HepG2 (cell line): Measurements from ENCODE around the gene CNTD1. TPM values are rescaled to one million over a fixed set of nuclear protein-coding genes. Genes with fewer than 3 reads are reported as not detected.

Experiments used
- microRNA-seq: library from miRNA; unstranded; fragments of <30 nt; microRNA quantifications from one replicate; pipeline ENCODE4, GENCODE V29; 2020
- polyA plus RNA-seq, 8 experiments: library from polyadenylated mRNA; depleted of rRNA in 3 of 8; stranded (reverse) in 7 of 8; unstranded in 1 of 8; fragments of >200 nt; fragmentation: Illumina TruSeq in 4 of 8; extraction: Trizol in 4 of 8; gene quantifications; 2 replicates each; pipeline versions ENCODE4 v1.2.1 to v1.2.3, GENCODE V29; 2011 to 2016; ENCODE audit warnings: low read depth in 4 of 8, missing spikeins in 1 of 8, mixed read lengths in 1 of 8; ENCODE audit not compliant: insufficient read depth in 1 of 8
- small RNA-seq, 3 experiments: library from RNA; depleted of rRNA; stranded (forward); fragments of <200 nt; gene quantifications; one replicate each; pipeline ENCODE3, GENCODE V24; 2012; ENCODE audit warnings: low read depth in 2 of 3, low replicate concordance in 1 of 3; ENCODE audit not compliant: insufficient read length in 3 of 3, insufficient read depth in 2 of 3
- total RNA-seq, 5 experiments: library from RNA; depleted of rRNA; stranded (reverse); fragments of >200 nt; fragmentation: Illumina TruSeq; extraction: Trizol; gene quantifications; 2 replicates each; pipeline ENCODE4 v1.2.3, GENCODE V29; 2016; ENCODE audit warnings: low read depth in 1 of 5

The CNTD1 gene
- total and polyA plus RNA-seq, 2 of the 13 experiments (the other 11 are each of a cell fraction or from before 2014, with no cell fraction given) = 0.11 to 0.15 TPM

Small RNA genes lying within 50 kb of the gene (microRNA-seq; reads per million reads assigned to microRNA genes)
- gene MIR6781 = 1.4 reads per million

Small RNA genes lying within 50 kb of the gene (small RNA-seq; reads per million reads assigned to genes)
- gene HMGN2P15 (0 reads per million in 3 experiments), gene MIR6781 (0 reads per million in 3 experiments)

Other genes with a start within 250 kb of the CNTD1 start
- 0.77 and 0.93 TPM in 2 replicates for gene HSD17B1, start 245.9 kb upstream of the CNTD1 start, total RNA-seq (2016; rRNA removed; fragmentation: Illumina TruSeq; extraction: Trizol)
- gene HSD17B1, start 245.9 kb upstream of the CNTD1 start, polyA plus RNA-seq (2011; rRNA removed) = 0.34 and 0.54 TPM in 2 replicates
- 90.7 and 115 TPM in 2 replicates for gene COASY, start 236.7 kb upstream of the CNTD1 start, total RNA-seq (2016; rRNA removed; fragmentation: Illumina TruSeq; extraction: Trizol)
- 125 and 158 TPM in 2 replicates for gene COASY, start 236.7 kb upstream of the CNTD1 start, polyA plus RNA-seq (2011; rRNA removed)
- 38.9 and 40.2 TPM in 2 replicates for gene MLX, start 231.8 kb upstream of the CNTD1 start, total RNA-seq (2016; rRNA removed; fragmentation: Illumina TruSeq; extraction: Trizol)
- 74.4 and 85.4 TPM in 2 replicates for gene MLX, start 231.8 kb upstream of the CNTD1 start, polyA plus RNA-seq (2011; rRNA removed)
- 20.1 and 22.4 TPM in 2 replicates for gene PSMC3IP, start 221.1 kb upstream of the CNTD1 start, total RNA-seq (2016; rRNA removed; fragmentation: Illumina TruSeq; extraction: Trizol)
- gene PSMC3IP, start 221.1 kb upstream of the CNTD1 start, polyA plus RNA-seq (2011; rRNA removed) = 5.5 and 6.5 TPM in 2 replicates
- 38.2 and 55.8 TPM in 2 replicates for gene RETREG3, start 189.5 kb upstream of the CNTD1 start, total RNA-seq (2016; rRNA removed; fragmentation: Illumina TruSeq; extraction: Trizol)
- gene RETREG3, start 189.5 kb upstream of the CNTD1 start, polyA plus RNA-seq (2011; rRNA removed) = 47.0 and 50.4 TPM in 2 replicates
- gene TUBG1, start 189.2 kb upstream of the CNTD1 start, total RNA-seq (2016; rRNA removed; fragmentation: Illumina TruSeq; extraction: Trizol) = 137 TPM in 2 replicates
- 74.1 and 89.3 TPM in 2 replicates for gene TUBG1, start 189.2 kb upstream of the CNTD1 start, polyA plus RNA-seq (2011; rRNA removed)
- 6.6 and 16.0 TPM in 2 replicates for gene TUBG2, start 139.6 kb upstream of the CNTD1 start, total RNA-seq (2016; rRNA removed; fragmentation: Illumina TruSeq; extraction: Trizol)
- gene TUBG2, start 139.6 kb upstream of the CNTD1 start, polyA plus RNA-seq (2011; rRNA removed) = 42.3 and 48.3 TPM in 2 replicates
- gene PLEKHH3, start 121.9 kb upstream of the CNTD1 start, total RNA-seq (2016; rRNA removed; fragmentation: Illumina TruSeq; extraction: Trizol) = 9.3 and 19.9 TPM in 2 replicates
- gene PLEKHH3, start 121.9 kb upstream of the CNTD1 start, polyA plus RNA-seq (2011; rRNA removed) = 6.0 and 7.5 TPM in 2 replicates
- 0.20 and 0.29 TPM in 2 replicates for gene CCR10, start 117.0 kb upstream of the CNTD1 start, total RNA-seq (2016; rRNA removed; fragmentation: Illumina TruSeq; extraction: Trizol)
- 0.54 and 0.63 TPM in 2 replicates for gene CCR10, start 117.0 kb upstream of the CNTD1 start, polyA plus RNA-seq (2011; rRNA removed)
- 1.2 and 4.5 TPM in 2 replicates for gene CNTNAP1, start 116.3 kb upstream of the CNTD1 start, total RNA-seq (2016; rRNA removed; fragmentation: Illumina TruSeq; extraction: Trizol)
- 7.7 and 10.7 TPM in 2 replicates for gene CNTNAP1, start 116.3 kb upstream of the CNTD1 start, polyA plus RNA-seq (2011; rRNA removed)
- gene EZH1, start 53.8 kb upstream of the CNTD1 start, total RNA-seq (2016; rRNA removed; fragmentation: Illumina TruSeq; extraction: Trizol) = 6.0 and 11.6 TPM in 2 replicates
- 24.0 and 24.2 TPM in 2 replicates for gene EZH1, start 53.8 kb upstream of the CNTD1 start, polyA plus RNA-seq (2011; rRNA removed)
- gene RAMP2, start 37.6 kb upstream of the CNTD1 start, total RNA-seq (2016; rRNA removed; fragmentation: Illumina TruSeq; extraction: Trizol) = 0.74 and 1.4 TPM in 2 replicates
- gene RAMP2, start 37.6 kb upstream of the CNTD1 start, polyA plus RNA-seq (2011; rRNA removed) = 5.2 and 7.1 TPM in 2 replicates
- 148 and 161 TPM in 2 replicates for gene VPS25, start 25.4 kb upstream of the CNTD1 start, total RNA-seq (2016; rRNA removed; fragmentation: Illumina TruSeq; extraction: Trizol)
- gene VPS25, start 25.4 kb upstream of the CNTD1 start, polyA plus RNA-seq (2011; rRNA removed) = 249 and 270 TPM in 2 replicates
- 1.5 and 2.7 TPM in 2 replicates for gene WNK4, start 18.3 kb upstream of the CNTD1 start, total RNA-seq (2016; rRNA removed; fragmentation: Illumina TruSeq; extraction: Trizol)
- 13.7 and 16.9 TPM in 2 replicates for gene WNK4, start 18.3 kb upstream of the CNTD1 start, polyA plus RNA-seq (2011; rRNA removed)
- 202 and 250 TPM in 2 replicates for gene COA3, start 157 bp upstream of the CNTD1 start, total RNA-seq (2016; rRNA removed; fragmentation: Illumina TruSeq; extraction: Trizol)
- 130 and 133 TPM in 2 replicates for gene COA3, start 157 bp upstream of the CNTD1 start, polyA plus RNA-seq (2011; rRNA removed)
- gene BECN1, start 25.4 kb downstream of the CNTD1 start, total RNA-seq (2016; rRNA removed; fragmentation: Illumina TruSeq; extraction: Trizol) = 97.2 and 109 TPM in 2 replicates
- gene BECN1, start 25.4 kb downstream of the CNTD1 start, polyA plus RNA-seq (2011; rRNA removed) = 77.1 and 82.1 TPM in 2 replicates
- 135 and 202 TPM in 2 replicates for gene PSME3, start 34.5 kb downstream of the CNTD1 start, total RNA-seq (2016; rRNA removed; fragmentation: Illumina TruSeq; extraction: Trizol)
- gene PSME3, start 34.5 kb downstream of the CNTD1 start, polyA plus RNA-seq (2011; rRNA removed) = 61.5 and 66.3 TPM in 2 replicates
- gene AOC2, start 45.7 kb downstream of the CNTD1 start, total RNA-seq (2016; rRNA removed; fragmentation: Illumina TruSeq; extraction: Trizol) = 0.55 and 1.2 TPM in 2 replicates
- 3.3 and 5.1 TPM in 2 replicates for gene AOC2, start 45.7 kb downstream of the CNTD1 start, polyA plus RNA-seq (2011; rRNA removed)
- 8.7 and 10.4 TPM in 2 replicates for gene AOC3, start 52.3 kb downstream of the CNTD1 start, total RNA-seq (2016; rRNA removed; fragmentation: Illumina TruSeq; extraction: Trizol)
- gene AOC3, start 52.3 kb downstream of the CNTD1 start, polyA plus RNA-seq (2011; rRNA removed) = 51.7 and 61.0 TPM in 2 replicates
- 0.56 and 1.7 TPM in 2 replicates for gene G6PC1, start 101.9 kb downstream of the CNTD1 start, total RNA-seq (2016; rRNA removed; fragmentation: Illumina TruSeq; extraction: Trizol)
- 37.9 and 127 TPM in 2 replicates for gene G6PC1, start 101.9 kb downstream of the CNTD1 start, polyA plus RNA-seq (2011; rRNA removed)
- 24.7 and 29.8 TPM in 2 replicates for gene AARSD1, start 165.6 kb downstream of the CNTD1 start, total RNA-seq (2016; rRNA removed; fragmentation: Illumina TruSeq; extraction: Trizol)
- 25.6 and 29.3 TPM in 2 replicates for gene AARSD1, start 165.6 kb downstream of the CNTD1 start, polyA plus RNA-seq (2011; rRNA removed)
- gene PTGES3L, start 181.2 kb downstream of the CNTD1 start, total RNA-seq (2016; rRNA removed; fragmentation: Illumina TruSeq; extraction: Trizol) = 1.2 and 1.9 TPM in 2 replicates
- gene PTGES3L, start 181.2 kb downstream of the CNTD1 start, polyA plus RNA-seq (2011; rRNA removed) = 1.9 and 2.9 TPM in 2 replicates
- 9.4 and 10.3 TPM in 2 replicates for gene RUNDC1, start 181.7 kb downstream of the CNTD1 start, total RNA-seq (2016; rRNA removed; fragmentation: Illumina TruSeq; extraction: Trizol)
- 11.4 and 14.0 TPM in 2 replicates for gene RUNDC1, start 181.7 kb downstream of the CNTD1 start, polyA plus RNA-seq (2011; rRNA removed)
- 1,585 and 1,854 TPM in 2 replicates for gene RPL27, start 199.6 kb downstream of the CNTD1 start, total RNA-seq (2016; rRNA removed; fragmentation: Illumina TruSeq; extraction: Trizol)
- gene RPL27, start 199.6 kb downstream of the CNTD1 start, polyA plus RNA-seq (2011; rRNA removed) = 5,537 and 5,840 TPM in 2 replicates
- gene IFI35, start 207.9 kb downstream of the CNTD1 start, total RNA-seq (2016; rRNA removed; fragmentation: Illumina TruSeq; extraction: Trizol) = 38.1 and 40.2 TPM in 2 replicates
- gene IFI35, start 207.9 kb downstream of the CNTD1 start, polyA plus RNA-seq (2011; rRNA removed) = 28.9 and 33.5 TPM in 2 replicates
- 143 TPM in 2 replicates for gene VAT1, start 223.5 kb downstream of the CNTD1 start, total RNA-seq (2016; rRNA removed; fragmentation: Illumina TruSeq; extraction: Trizol)
- 197 and 205 TPM in 2 replicates for gene VAT1, start 223.5 kb downstream of the CNTD1 start, polyA plus RNA-seq (2011; rRNA removed)
- gene RND2, start 226.4 kb downstream of the CNTD1 start, total RNA-seq (2016; rRNA removed; fragmentation: Illumina TruSeq; extraction: Trizol) = 0.11 TPM in 2 replicates
- 0.04 and 0.05 TPM in 2 replicates for gene RND2, start 226.4 kb downstream of the CNTD1 start, polyA plus RNA-seq (2011; rRNA removed)